GM23338 (cell line): Measurements from ENCODE around the gene TJP2. TPM values are rescaled to one million over a fixed set of nuclear protein-coding genes. Genes with fewer than 3 reads are reported as not detected.

Experiments
- ATAC-seq: fragments of 200-7000 bp; cut with Tn5 transposase; 3 replicates; pipeline ENCODE4 v1.9.1; 2020
- DNase-seq: peaks from one replicate; pipeline ENCODE4 v3.0.0-alpha.2; 2015; ENCODE audit warnings: low spot score
- H2AFZ ChIP-seq: fragments of 200-600 bp; sonication (generic); 2 replicates; pipeline ENCODE4 v1.8.0; 2016; ENCODE audit warnings: antibody characterized with exemption, mild to moderate bottlenecking, moderate library complexity
- H3F3A ChIP-seq: fragments of 200-600 bp; sonication (generic); replicated peaks from 2 replicates; pipeline ENCODE4 v1.8.0; 2017; ENCODE audit warnings: antibody characterized with exemption, mixed run types, low read depth
- H3K27ac ChIP-seq: fragments of 200-600 bp; sonication (generic); 2 replicates; pipeline ENCODE4 v1.6.1; 2016; ENCODE audit warnings: low read depth
- H3K27me3 ChIP-seq: fragments of 200-600 bp; sonication (generic); 2 replicates; pipeline ENCODE4 v1.8.0; 2016; ENCODE audit warnings: mild to moderate bottlenecking, mixed run types, moderate library complexity; ENCODE audit not compliant: insufficient read depth
- H3K36me3 ChIP-seq: fragments of 200-600 bp; sonication (generic); 2 replicates; pipeline ENCODE4 v1.8.0; 2016; ENCODE audit warnings: mild to moderate bottlenecking; ENCODE audit not compliant: insufficient read depth
- H3K4me1 ChIP-seq: fragments of 200-600 bp; sonication (generic); 2 replicates; pipeline ENCODE4 v1.8.0; 2016; ENCODE audit warnings: mild to moderate bottlenecking, moderate library complexity; ENCODE audit not compliant: insufficient read depth
- H3K4me2 ChIP-seq: fragments of 200-600 bp; sonication (generic); 2 replicates; pipeline ENCODE4 v1.7.1; 2017; ENCODE audit warnings: mixed run types
- H3K4me3 ChIP-seq: fragments of 200-600 bp; sonication (generic); 2 replicates; pipeline ENCODE4 v1.6.1; 2016; ENCODE audit warnings: mixed run types
- H3K79me2 ChIP-seq: fragments of 200-600 bp; sonication (generic); replicated peaks from 2 replicates; pipeline ENCODE4 v1.8.0; 2017; ENCODE audit warnings: mild to moderate bottlenecking; ENCODE audit not compliant: insufficient read depth
- H3K9me2 ChIP-seq: fragments of 200-600 bp; sonication (generic); 2 replicates; pipeline ENCODE4 v1.8.0; 2017; ENCODE audit not compliant: insufficient read depth
- H4K20me1 ChIP-seq: fragments of 200-600 bp; sonication (generic); replicated peaks from 2 replicates; pipeline ENCODE4 v1.8.0; 2017; ENCODE audit warnings: mild to moderate bottlenecking; ENCODE audit not compliant: insufficient read depth
- H3K27ac Mint-ChIP-seq: 2 replicates; pipeline ENCODE4 v1.8.0; 2020; ENCODE audit warnings: inconsistent platforms, mild to moderate bottlenecking, moderate library complexity, mixed read lengths
- H3K27me3 Mint-ChIP-seq: 3 replicates; pipeline ENCODE4 v1.8.0; 2022; ENCODE audit warnings: low read depth, mild to moderate bottlenecking, moderate library complexity, mixed read lengths, inconsistent platforms; ENCODE audit not compliant: insufficient read depth, poor library complexity
- H3K36me3 Mint-ChIP-seq: 3 replicates; pipeline ENCODE4 v1.8.0; 2021; ENCODE audit warnings: low read depth, mild to moderate bottlenecking, inconsistent platforms, moderate library complexity, mixed read lengths
- H3K4me1 Mint-ChIP-seq: 3 replicates; pipeline ENCODE4 v1.8.0; 2020; ENCODE audit warnings: mild to moderate bottlenecking, inconsistent platforms, mixed read lengths
- H3K4me3 Mint-ChIP-seq: 3 replicates; pipeline ENCODE4 v1.8.0; 2021; ENCODE audit warnings: moderate library complexity, mild to moderate bottlenecking, inconsistent platforms, mixed read lengths
- H3K9me3 Mint-ChIP-seq: 3 replicates; pipeline ENCODE4 v1.8.0; 2020; ENCODE audit warnings: moderate library complexity, mild to moderate bottlenecking, inconsistent platforms, mixed read lengths
- EZH2 ChIP-seq: fragments of 200-600 bp; sonication (generic); IDR thresholded peaks from one replicate; pipeline ENCODE4 v1.8.0; 2017; ENCODE audit warnings: antibody characterized with exemption, mild to moderate bottlenecking, low read depth; ENCODE audit not compliant: unreplicated experiment
- EZH2phosphoT487 ChIP-seq: fragments of 200-600 bp; sonication (generic); IDR thresholded peaks from one replicate; pipeline ENCODE4 v1.8.1; 2018; ENCODE audit warnings: antibody characterized with exemption; ENCODE audit not compliant: unreplicated experiment
- JUNB ChIP-seq: IDR thresholded peaks from one replicate; pipeline ENCODE4 v1.6.1; 2016; ENCODE audit warnings: antibody characterized with exemption; ENCODE audit not compliant: unreplicated experiment
- NANOG ChIP-seq: IDR thresholded peaks from 2 replicates; pipeline ENCODE4 v1.6.1; 2016; ENCODE audit warnings: antibody characterized with exemption, borderline replicate concordance
- POLR2AphosphoS5 ChIP-seq: IDR thresholded peaks from 2 replicates; pipeline ENCODE4 v1.6.1; 2016; ENCODE audit warnings: antibody characterized with exemption, low read depth
- STAT1 ChIP-seq: IDR thresholded peaks from one replicate; pipeline ENCODE4 v1.6.1; 2016; ENCODE audit warnings: antibody characterized with exemption; ENCODE audit not compliant: unreplicated experiment
- polyA plus RNA-seq: library from polyadenylated mRNA; unstranded; fragments of >200 nt; fragmentation: Nextera tagmentation; extraction: Ambion mirVana; gene quantifications from 2 replicates; pipeline ENCODE4 v1.2.1, GENCODE V29; 2016
- total RNA-seq: library from RNA; depleted of rRNA; stranded (reverse); fragments of >200 nt; shearing (Covaris generic); gene quantifications from 2 replicates; pipeline ENCODE4 v1.2.3, GENCODE V29; 2014
- TF ChIP-seq, protein P1 (sequence below): IDR thresholded peaks from one replicate; pipeline ENCODE4 v1.6.1; 2018; ENCODE audit warnings: antibody characterized with exemption; ENCODE audit not compliant: unreplicated experiment
- TF ChIP-seq, protein P2 (sequence below): fragments of 250-450 bp; sonication (Bioruptor Pico); IDR thresholded peaks from 2 replicates; pipeline ENCODE4 v1.5.0; 2020; ENCODE audit warnings: mild to moderate bottlenecking, moderate library complexity
- TF ChIP-seq, protein P3 (sequence below): IDR thresholded peaks from 2 replicates; pipeline ENCODE4 v1.6.1; 2016; ENCODE audit warnings: antibody characterized with exemption

Gene TJP2
- total and polyA plus RNA-seq, 2 experiments from 2014 or later: 37.6 to 234 TPM

DNA sequence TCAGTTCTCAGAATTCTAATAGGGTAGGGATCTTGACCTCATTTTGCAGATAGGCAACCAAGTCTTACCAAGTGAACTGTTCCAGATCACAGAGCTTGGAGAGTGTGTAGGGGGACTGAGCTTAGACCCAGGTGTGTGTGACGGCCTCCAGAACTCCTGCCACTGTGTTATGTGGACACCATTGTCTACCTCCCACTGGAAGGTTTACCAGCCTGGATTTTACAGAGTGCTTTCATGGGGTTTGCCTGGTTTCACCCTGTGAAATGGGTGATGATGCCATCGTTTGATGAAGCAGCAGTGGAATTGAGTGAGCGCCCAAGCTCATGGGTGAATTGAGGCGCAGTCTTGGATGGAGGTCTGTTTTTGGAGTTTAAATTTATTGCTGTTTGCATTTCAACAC is 23.6 kb downstream of the TJP2 start (continued):
- TF ChIP-seq, protein P1, sequence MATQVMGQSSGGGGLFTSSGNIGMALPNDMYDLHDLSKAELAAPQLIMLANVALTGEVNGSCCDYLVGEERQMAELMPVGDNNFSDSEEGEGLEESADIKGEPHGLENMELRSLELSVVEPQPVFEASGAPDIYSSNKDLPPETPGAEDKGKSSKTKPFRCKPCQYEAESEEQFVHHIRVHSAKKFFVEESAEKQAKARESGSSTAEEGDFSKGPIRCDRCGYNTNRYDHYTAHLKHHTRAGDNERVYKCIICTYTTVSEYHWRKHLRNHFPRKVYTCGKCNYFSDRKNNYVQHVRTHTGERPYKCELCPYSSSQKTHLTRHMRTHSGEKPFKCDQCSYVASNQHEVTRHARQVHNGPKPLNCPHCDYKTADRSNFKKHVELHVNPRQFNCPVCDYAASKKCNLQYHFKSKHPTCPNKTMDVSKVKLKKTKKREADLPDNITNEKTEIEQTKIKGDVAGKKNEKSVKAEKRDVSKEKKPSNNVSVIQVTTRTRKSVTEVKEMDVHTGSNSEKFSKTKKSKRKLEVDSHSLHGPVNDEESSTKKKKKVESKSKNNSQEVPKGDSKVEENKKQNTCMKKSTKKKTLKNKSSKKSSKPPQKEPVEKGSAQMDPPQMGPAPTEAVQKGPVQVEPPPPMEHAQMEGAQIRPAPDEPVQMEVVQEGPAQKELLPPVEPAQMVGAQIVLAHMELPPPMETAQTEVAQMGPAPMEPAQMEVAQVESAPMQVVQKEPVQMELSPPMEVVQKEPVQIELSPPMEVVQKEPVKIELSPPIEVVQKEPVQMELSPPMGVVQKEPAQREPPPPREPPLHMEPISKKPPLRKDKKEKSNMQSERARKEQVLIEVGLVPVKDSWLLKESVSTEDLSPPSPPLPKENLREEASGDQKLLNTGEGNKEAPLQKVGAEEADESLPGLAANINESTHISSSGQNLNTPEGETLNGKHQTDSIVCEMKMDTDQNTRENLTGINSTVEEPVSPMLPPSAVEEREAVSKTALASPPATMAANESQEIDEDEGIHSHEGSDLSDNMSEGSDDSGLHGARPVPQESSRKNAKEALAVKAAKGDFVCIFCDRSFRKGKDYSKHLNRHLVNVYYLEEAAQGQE: no peak
- no peak for TF ChIP-seq STAT1
- TF ChIP-seq NANOG: no peak

DNA sequence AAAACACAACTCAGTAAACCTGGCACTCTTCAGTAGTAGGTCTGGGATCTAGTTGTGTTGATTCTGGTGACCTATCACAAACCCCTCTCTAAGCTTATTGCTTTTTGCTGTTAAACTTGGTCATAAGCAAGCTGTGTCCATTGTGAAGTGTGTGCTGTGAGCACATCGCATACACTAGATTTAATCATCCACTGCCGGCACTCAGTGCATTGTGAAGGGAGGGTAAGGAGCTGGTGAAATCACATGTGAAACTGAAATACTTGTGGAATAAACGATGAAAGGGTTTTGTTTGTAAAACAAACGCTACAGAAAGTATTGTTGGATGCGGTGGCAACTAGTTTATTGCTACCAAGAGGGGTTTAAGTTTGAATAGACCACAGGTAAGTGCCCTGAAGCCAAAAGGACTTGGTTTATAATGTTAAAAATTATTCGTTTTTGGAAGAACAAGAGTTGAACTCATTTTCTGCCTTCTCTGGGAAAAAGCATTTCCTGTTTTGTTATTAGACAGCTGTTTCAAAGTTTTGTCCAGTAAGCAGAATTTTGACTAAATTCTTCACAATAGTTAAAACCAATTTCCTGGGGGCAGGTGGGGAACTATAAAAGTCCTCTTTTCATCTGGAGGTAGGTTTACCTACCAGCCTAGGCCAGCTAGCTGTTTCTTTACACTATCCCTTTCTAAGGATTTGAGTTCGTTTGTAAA is 24.6 kb downstream of the TJP2 start:
- H3K79me2 ChIP-seq: peaks cover 90% of the 10 kb centered on the region
- ATAC-seq: no peak
- Mint-ChIP-seq H3K9me3 (no peaks in the 10 kb centered on the region; the same call in 2 of the 3 replicates), H3K4me1 (peaks cover 41% of the 10 kb centered on the region), H3K36me3 (no peaks in the 10 kb centered on the region), H3K4me3 (no peak overlapping the region), H3K27me3 (no peaks in the 10 kb centered on the region), H3K27ac (0 out of 2 replicates have a peak overlapping the region, but pooled peaks have one; percentile 76)
- H3K9me2 ChIP-seq: no peaks in the 10 kb centered on the region; the same call in 1 of the 2 replicates
- no peak overlapping the region for H3K4me2 ChIP-seq
- peak overlapping the region; percentile 17 for H3K27ac ChIP-seq
- no peaks in the 10 kb centered on the region for H3K27me3 ChIP-seq
- H3K4me1 ChIP-seq: peaks cover 35% of the 10 kb centered on the region
- H3K36me3 ChIP-seq: no peaks in the 10 kb centered on the region
- H3K4me3 ChIP-seq: no peak overlapping the region
- no peak for DNase-seq
- no peak overlapping the region for H2AFZ ChIP-seq
- H3F3A ChIP-seq: no peaks in the 10 kb centered on the region
- H4K20me1 ChIP-seq: peaks cover 24% of the 10 kb centered on the region; the same call in 1 of the 2 replicates
- no peak for TF ChIP-seq STAT1
- TF ChIP-seq EZH2: no peak
- TF ChIP-seq, protein P2, sequence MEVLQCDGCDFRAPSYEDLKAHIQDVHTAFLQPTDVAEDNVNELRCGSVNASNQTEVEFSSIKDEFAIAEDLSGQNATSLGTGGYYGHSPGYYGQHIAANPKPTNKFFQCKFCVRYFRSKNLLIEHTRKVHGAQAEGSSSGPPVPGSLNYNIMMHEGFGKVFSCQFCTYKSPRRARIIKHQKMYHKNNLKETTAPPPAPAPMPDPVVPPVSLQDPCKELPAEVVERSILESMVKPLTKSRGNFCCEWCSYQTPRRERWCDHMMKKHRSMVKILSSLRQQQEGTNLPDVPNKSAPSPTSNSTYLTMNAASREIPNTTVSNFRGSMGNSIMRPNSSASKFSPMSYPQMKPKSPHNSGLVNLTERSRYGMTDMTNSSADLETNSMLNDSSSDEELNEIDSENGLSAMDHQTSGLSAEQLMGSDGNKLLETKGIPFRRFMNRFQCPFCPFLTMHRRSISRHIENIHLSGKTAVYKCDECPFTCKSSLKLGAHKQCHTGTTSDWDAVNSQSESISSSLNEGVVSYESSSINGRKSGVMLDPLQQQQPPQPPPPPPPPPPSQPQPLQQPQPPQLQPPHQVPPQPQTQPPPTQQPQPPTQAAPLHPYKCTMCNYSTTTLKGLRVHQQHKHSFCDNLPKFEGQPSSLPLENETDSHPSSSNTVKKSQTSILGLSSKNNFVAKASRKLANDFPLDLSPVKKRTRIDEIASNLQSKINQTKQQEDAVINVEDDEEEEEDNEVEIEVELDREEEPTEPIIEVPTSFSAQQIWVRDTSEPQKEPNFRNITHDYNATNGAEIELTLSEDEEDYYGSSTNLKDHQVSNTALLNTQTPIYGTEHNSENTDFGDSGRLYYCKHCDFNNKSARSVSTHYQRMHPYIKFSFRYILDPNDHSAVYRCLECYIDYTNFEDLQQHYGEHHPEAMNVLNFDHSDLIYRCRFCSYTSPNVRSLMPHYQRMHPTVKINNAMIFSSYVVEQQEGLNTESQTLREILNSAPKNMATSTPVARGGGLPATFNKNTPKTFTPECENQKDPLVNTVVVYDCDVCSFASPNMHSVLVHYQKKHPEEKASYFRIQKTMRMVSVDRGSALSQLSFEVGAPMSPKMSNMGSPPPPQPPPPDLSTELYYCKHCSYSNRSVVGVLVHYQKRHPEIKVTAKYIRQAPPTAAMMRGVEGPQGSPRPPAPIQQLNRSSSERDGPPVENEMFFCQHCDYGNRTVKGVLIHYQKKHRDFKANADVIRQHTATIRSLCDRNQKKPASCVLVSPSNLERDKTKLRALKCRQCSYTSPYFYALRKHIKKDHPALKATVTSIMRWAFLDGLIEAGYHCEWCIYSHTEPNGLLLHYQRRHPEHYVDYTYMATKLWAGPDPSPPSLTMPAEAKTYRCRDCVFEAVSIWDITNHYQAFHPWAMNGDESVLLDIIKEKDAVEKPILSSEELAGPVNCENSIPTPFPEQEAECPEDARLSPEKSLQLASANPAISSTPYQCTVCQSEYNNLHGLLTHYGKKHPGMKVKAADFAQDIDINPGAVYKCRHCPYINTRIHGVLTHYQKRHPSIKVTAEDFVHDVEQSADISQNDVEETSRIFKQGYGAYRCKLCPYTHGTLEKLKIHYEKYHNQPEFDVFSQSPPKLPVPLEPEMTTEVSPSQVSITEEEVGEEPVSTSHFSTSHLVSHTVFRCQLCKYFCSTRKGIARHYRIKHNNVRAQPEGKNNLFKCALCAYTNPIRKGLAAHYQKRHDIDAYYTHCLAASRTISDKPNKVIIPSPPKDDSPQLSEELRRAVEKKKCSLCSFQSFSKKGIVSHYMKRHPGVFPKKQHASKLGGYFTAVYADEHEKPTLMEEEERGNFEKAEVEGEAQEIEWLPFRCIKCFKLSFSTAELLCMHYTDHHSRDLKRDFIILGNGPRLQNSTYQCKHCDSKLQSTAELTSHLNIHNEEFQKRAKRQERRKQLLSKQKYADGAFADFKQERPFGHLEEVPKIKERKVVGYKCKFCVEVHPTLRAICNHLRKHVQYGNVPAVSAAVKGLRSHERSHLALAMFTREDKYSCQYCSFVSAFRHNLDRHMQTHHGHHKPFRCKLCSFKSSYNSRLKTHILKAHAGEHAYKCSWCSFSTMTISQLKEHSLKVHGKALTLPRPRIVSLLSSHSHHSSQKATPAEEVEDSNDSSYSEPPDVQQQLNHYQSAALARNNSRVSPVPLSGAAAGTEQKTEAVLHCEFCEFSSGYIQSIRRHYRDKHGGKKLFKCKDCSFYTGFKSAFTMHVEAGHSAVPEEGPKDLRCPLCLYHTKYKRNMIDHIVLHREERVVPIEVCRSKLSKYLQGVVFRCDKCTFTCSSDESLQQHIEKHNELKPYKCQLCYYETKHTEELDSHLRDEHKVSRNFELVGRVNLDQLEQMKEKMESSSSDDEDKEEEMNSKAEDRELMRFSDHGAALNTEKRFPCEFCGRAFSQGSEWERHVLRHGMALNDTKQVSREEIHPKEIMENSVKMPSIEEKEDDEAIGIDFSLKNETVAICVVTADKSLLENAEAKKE (CRISPR knock-in tag): no peak
- TF ChIP-seq, protein P1: no peak
- no peak for TF ChIP-seq JUNB
- TF ChIP-seq, protein P3, sequence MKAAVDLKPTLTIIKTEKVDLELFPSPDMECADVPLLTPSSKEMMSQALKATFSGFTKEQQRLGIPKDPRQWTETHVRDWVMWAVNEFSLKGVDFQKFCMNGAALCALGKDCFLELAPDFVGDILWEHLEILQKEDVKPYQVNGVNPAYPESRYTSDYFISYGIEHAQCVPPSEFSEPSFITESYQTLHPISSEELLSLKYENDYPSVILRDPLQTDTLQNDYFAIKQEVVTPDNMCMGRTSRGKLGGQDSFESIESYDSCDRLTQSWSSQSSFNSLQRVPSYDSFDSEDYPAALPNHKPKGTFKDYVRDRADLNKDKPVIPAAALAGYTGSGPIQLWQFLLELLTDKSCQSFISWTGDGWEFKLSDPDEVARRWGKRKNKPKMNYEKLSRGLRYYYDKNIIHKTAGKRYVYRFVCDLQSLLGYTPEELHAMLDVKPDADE: no peak
- no peak for TF ChIP-seq POLR2AphosphoS5
- TF ChIP-seq EZH2phosphoT487: no peak
- no peak for TF ChIP-seq NANOG
